ENCODE data around the gene HNRNPC. TPM values are rescaled to one million over a fixed set of nuclear protein-coding genes. Genes with fewer than 3 reads are reported as not detected.
A peak's percentile ranks its signal among the peaks of the same experiment; 100 is the strongest.

The HNRNPC gene
- total RNA-seq, result 582 TPM
- 100 to 1,000 TPM; 752 to 840 (median 794) TPM for polyA plus RNA-seq

GRCh38 chr14:21269252-21270046, at the start of gene HNRNPC:
HNRNPC (minus strand) TSS chr14:21269442; CDS start chr14:21234193, 35,249 bp downstream.
- Histone ChIP-seq H3K27ac (ENCODE audit: insufficient read depth, low read length, poor library complexity, severe bottlenecking) (peak within 1 kb of the TSS; percentile 98), H3K27me3 (ENCODE audit: control insufficient read depth, insufficient read depth, low read length) (no peaks in the 10 kb centered on the region), H3K4me1 (ENCODE audit: control insufficient read depth, insufficient read depth, low read length, poor library complexity, severe bottlenecking) (peaks cover 42% of the 10 kb centered on the region), H3K36me3 (ENCODE audit: control insufficient read depth, insufficient read depth, low read length) (peaks cover 27% of the 10 kb centered on the region), H3K4me3 (ENCODE audit: low read depth, low read length) (peak within 1 kb of the TSS; percentile 98), H3K9me3 (ENCODE audit: control insufficient read depth in 2 of 2, low read length in 2 of 2) (no peaks in the 10 kb centered on the region)
- Mint-ChIP-seq H3K9me3 (peaks cover 0 to 3% (median 0%) of the 10 kb centered on the region in 7 donors), H3K4me1 (peaks cover 15 to 46% (median 34%) of the 10 kb centered on the region in 4 donors), H3K27me3 (peaks cover 8% of the 10 kb centered on the region), H3K27ac (peak within 1 kb of the TSS; percentile 99 to 100 (median 100)), H3K4me3 (peak within 1 kb of the TSS; percentile 95 to 100 (median 98)), H3K36me3 (peaks cover 30% of the 10 kb centered on the region)
- ATAC-seq (ENCODE audit: low read depth in 2 of 2), result peak; percentile 90 to 93
- peak; percentile 100 for DNase-seq

DNA sequence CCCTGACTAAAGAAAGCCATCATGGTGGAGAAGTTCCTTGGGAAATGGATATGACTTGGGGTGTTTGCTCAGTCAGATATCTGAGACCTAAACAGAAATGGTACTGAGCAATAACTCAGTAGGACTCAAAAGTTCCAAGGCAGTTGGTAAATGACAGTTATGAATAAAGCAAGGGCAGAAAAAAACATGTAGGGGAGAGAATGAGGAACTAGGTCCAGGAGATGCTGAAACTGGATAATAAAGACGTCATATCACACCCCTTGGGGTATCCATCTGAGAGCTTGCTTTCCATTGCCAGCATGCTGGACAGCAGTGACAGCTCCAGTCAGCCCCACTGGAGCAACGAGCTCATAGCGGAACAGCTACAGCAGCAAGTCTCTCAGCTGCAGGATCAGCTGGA, 48.2 kb upstream of the HNRNPC start:
- no peaks in the 10 kb centered on the region for H3K36me3 ChIP-seq (ENCODE audit: control insufficient read depth, insufficient read depth, low read length)
- no peak overlapping the region for H3K27ac ChIP-seq (ENCODE audit: insufficient read depth, low read length, poor library complexity, severe bottlenecking)
- H3K4me1 Mint-ChIP-seq, result peaks cover 0 to 9% (median 5%) of the 10 kb centered on the region in 4 donors
- no peak overlapping the region for H3K27ac Mint-ChIP-seq
- DNase-seq (no peak), ATAC-seq (ENCODE audit: low read depth in 2 of 2) (no peak)
- no peak overlapping the region for H3K4me3 ChIP-seq (ENCODE audit: low read depth, low read length)
- H3K9me3 ChIP-seq (ENCODE audit: control insufficient read depth in 2 of 2, low read length in 2 of 2), result no peaks in the 10 kb centered on the region
- peaks cover 49% of the 10 kb centered on the region for H3K27me3 Mint-ChIP-seq
- H3K4me1 ChIP-seq (ENCODE audit: control insufficient read depth, insufficient read depth, low read length, poor library complexity, severe bottlenecking), result no peaks in the 10 kb centered on the region
- peaks cover 4% of the 10 kb centered on the region for H3K27me3 ChIP-seq (ENCODE audit: control insufficient read depth, insufficient read depth, low read length)
- no peak overlapping the region for H3K4me3 Mint-ChIP-seq
- no peaks in the 10 kb centered on the region for H3K9me3 Mint-ChIP-seq
- no peaks in the 10 kb centered on the region for H3K36me3 Mint-ChIP-seq

DNA sequence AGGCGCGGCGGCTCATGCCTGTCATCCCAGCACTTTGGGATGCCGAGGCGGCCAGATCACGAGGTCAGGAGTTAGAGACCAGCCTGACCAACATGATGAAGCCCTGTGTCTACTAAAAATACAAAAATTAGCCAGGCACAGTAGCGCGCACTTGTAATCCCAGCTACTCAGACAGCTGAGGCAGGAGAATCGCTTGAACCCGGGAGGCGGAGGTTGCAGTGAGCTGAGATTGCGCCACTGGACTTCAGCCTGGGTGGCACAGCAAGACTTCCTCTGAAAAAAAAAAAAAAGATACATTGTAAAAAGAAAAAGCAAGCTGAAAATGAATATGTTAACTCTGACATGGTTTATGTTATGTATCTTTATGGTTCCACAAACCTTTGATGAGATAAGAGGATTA, 44.3 kb upstream of the HNRNPC start:
- H3K27ac ChIP-seq (ENCODE audit: insufficient read depth, low read length, poor library complexity, severe bottlenecking), result no peak overlapping the region
- no peak overlapping the region for H3K4me3 Mint-ChIP-seq
- no peaks in the 10 kb centered on the region for H3K36me3 ChIP-seq (ENCODE audit: control insufficient read depth, insufficient read depth, low read length)
- DNase-seq (no peak), ATAC-seq (ENCODE audit: low read depth in 2 of 2) (no peak)
- no peak overlapping the region for H3K27ac Mint-ChIP-seq
- H3K27me3 Mint-ChIP-seq, result peaks cover 37% of the 10 kb centered on the region
- peaks cover 3% of the 10 kb centered on the region for H3K27me3 ChIP-seq (ENCODE audit: control insufficient read depth, insufficient read depth, low read length)
- peaks cover 12% of the 10 kb centered on the region for H3K4me1 ChIP-seq (ENCODE audit: control insufficient read depth, insufficient read depth, low read length, poor library complexity, severe bottlenecking)
- H3K36me3 Mint-ChIP-seq, result no peaks in the 10 kb centered on the region
- no peaks in the 10 kb centered on the region for H3K9me3 Mint-ChIP-seq
- H3K4me3 ChIP-seq (ENCODE audit: low read depth, low read length), result no peak overlapping the region
- H3K4me1 Mint-ChIP-seq, result peaks cover 5 to 15% (median 10%) of the 10 kb centered on the region in 4 donors
- no peaks in the 10 kb centered on the region for H3K9me3 ChIP-seq (ENCODE audit: control insufficient read depth in 2 of 2, low read length in 2 of 2)

- Mint-ChIP-seq H3K27ac (no peak overlapping the region), H3K27me3 (peaks cover 21% of the 10 kb centered on the region), H3K4me3 (no peak overlapping the region), H3K9me3 (no peaks in the 10 kb centered on the region), H3K36me3 (no peaks in the 10 kb centered on the region), H3K4me1 (peaks cover 12 to 22% (median 18%) of the 10 kb centered on the region in 4 donors)
- Histone ChIP-seq H3K36me3 (ENCODE audit: control insufficient read depth, insufficient read depth, low read length) (no peaks in the 10 kb centered on the region), H3K9me3 (ENCODE audit: control insufficient read depth in 2 of 2, low read length in 2 of 2) (no peaks in the 10 kb centered on the region), H3K4me3 (ENCODE audit: low read depth, low read length) (no peak overlapping the region), H3K27ac (ENCODE audit: insufficient read depth, low read length, poor library complexity, severe bottlenecking) (no peak overlapping the region), H3K4me1 (ENCODE audit: control insufficient read depth, insufficient read depth, low read length, poor library complexity, severe bottlenecking) (peaks cover 16% of the 10 kb centered on the region), H3K27me3 (ENCODE audit: control insufficient read depth, insufficient read depth, low read length) (no peaks in the 10 kb centered on the region)
- DNase-seq, result no peak
- no peak for ATAC-seq (ENCODE audit: low read depth in 2 of 2)
Measured at GRCh38 chr14:21311614-21312013, 42.4 kb upstream of the HNRNPC start.

GRCh38 chr14:21309956-21310355, 40.7 kb upstream of the HNRNPC start:
- Mint-ChIP-seq H3K27ac (no peak overlapping the region), H3K36me3 (no peaks in the 10 kb centered on the region)

GRCh38 chr14:21309238-21309636, 40.0 kb upstream of the HNRNPC start:
- peak overlapping the region; percentile 56 for H3K27ac ChIP-seq (ENCODE audit: insufficient read depth, low read length, poor library complexity, severe bottlenecking)
- Mint-ChIP-seq H3K36me3 (no peaks in the 10 kb centered on the region), H3K9me3 (peaks cover 0 to 1% (median 0%) of the 10 kb centered on the region in 7 donors)

More at GRCh38 chr14:21309956-21310355, 40.7 kb upstream of the HNRNPC start:
- no peaks in the 10 kb centered on the region for H3K27me3 ChIP-seq (ENCODE audit: control insufficient read depth, insufficient read depth, low read length)
- Mint-ChIP-seq H3K9me3 (peaks cover 0 to 1% (median 0%) of the 10 kb centered on the region in 7 donors), H3K4me3 (no peak overlapping the region), H3K27me3 (peaks cover 25% of the 10 kb centered on the region), H3K4me1 (peaks cover 12 to 22% (median 18%) of the 10 kb centered on the region in 4 donors)
- peaks cover 16% of the 10 kb centered on the region for H3K4me1 ChIP-seq (ENCODE audit: control insufficient read depth, insufficient read depth, low read length, poor library complexity, severe bottlenecking)
- no peaks in the 10 kb centered on the region for H3K9me3 ChIP-seq (ENCODE audit: control insufficient read depth in 2 of 2, low read length in 2 of 2)
- ATAC-seq (ENCODE audit: low read depth in 2 of 2) (no peak), DNase-seq (no peak)
- H3K4me3 ChIP-seq (ENCODE audit: low read depth, low read length), result no peak overlapping the region
- no peaks in the 10 kb centered on the region for H3K36me3 ChIP-seq (ENCODE audit: control insufficient read depth, insufficient read depth, low read length)
- H3K27ac ChIP-seq (ENCODE audit: insufficient read depth, low read length, poor library complexity, severe bottlenecking), result no peak overlapping the region

DNA sequence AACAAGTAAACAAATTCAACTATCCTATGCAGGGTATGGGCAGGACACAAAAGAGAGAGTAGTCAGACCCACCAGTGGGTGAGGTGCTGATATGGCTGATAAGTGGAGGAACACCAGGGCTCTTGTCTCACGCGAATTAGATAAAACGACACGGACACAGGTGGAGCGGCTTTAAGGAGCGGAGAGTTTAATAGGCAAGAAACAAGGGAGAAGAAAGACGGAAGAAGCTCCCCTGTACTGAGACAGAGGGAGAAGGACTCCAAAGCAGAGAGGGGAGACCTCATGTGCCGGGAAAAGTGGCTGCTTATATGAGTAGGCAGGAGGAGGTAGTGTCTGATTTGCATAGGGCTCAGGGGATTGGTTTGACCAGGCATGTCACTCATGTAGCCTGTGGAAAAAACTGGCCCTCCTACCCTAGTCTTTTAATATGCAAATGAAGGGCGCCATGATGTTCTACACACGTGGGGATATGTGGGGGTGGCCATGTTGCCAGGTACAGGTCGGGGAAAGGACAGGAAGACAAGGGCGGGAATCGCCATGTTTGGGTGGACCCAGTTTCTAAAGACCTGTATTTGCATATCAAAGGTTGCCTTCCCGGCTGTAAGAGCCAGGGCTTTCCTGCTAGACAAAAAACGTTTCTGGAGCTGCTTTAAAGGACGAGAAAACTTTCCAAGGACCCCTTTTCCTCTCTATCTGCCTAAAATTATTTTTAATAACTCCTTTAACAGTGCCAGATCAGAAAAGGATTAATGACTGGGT, 39.4 kb upstream of the HNRNPC start:
- Mint-ChIP-seq H3K9me3 (peaks cover 0 to 1% (median 0%) of the 10 kb centered on the region in 7 donors), H3K36me3 (no peaks in the 10 kb centered on the region), H3K27me3 (peaks cover 30% of the 10 kb centered on the region), H3K27ac (peak overlapping the region; percentile 91 to 99 (median 91)), H3K4me3 (peak overlapping the region; percentile 60 to 87 (median 84)), H3K4me1 (peaks cover 12 to 22% (median 18%) of the 10 kb centered on the region in 4 donors)
- peak overlapping the region; percentile 77 for H3K4me3 ChIP-seq (ENCODE audit: low read depth, low read length)
- ATAC-seq (ENCODE audit: low read depth in 2 of 2), result peak; percentile 82 to 88
- no peaks in the 10 kb centered on the region for H3K9me3 ChIP-seq (ENCODE audit: control insufficient read depth in 2 of 2, low read length in 2 of 2)
- no peaks in the 10 kb centered on the region for H3K36me3 ChIP-seq (ENCODE audit: control insufficient read depth, insufficient read depth, low read length)
- H3K4me1 ChIP-seq (ENCODE audit: control insufficient read depth, insufficient read depth, low read length, poor library complexity, severe bottlenecking), result peaks cover 16% of the 10 kb centered on the region
- H3K27me3 ChIP-seq (ENCODE audit: control insufficient read depth, insufficient read depth, low read length), result no peaks in the 10 kb centered on the region
- peak; percentile 67 to 95 (median 78) for DNase-seq
- H3K27ac ChIP-seq (ENCODE audit: insufficient read depth, low read length, poor library complexity, severe bottlenecking), result peak overlapping the region; percentile 56

More at GRCh38 chr14:21309238-21309636, 40.0 kb upstream of the HNRNPC start:
- DNase-seq, result no peak
- Histone ChIP-seq H3K27me3 (ENCODE audit: control insufficient read depth, insufficient read depth, low read length) (no peaks in the 10 kb centered on the region), H3K4me3 (ENCODE audit: low read depth, low read length) (peak overlapping the region; percentile 77), H3K9me3 (ENCODE audit: control insufficient read depth in 2 of 2, low read length in 2 of 2) (no peaks in the 10 kb centered on the region), H3K4me1 (ENCODE audit: control insufficient read depth, insufficient read depth, low read length, poor library complexity, severe bottlenecking) (peaks cover 16% of the 10 kb centered on the region), H3K36me3 (ENCODE audit: control insufficient read depth, insufficient read depth, low read length) (no peaks in the 10 kb centered on the region)
- H3K27me3 Mint-ChIP-seq, result peaks cover 28% of the 10 kb centered on the region
- H3K4me1 Mint-ChIP-seq, result peaks cover 12 to 22% (median 18%) of the 10 kb centered on the region in 4 donors
- peak overlapping the region; percentile 60 to 87 (median 84) for H3K4me3 Mint-ChIP-seq
- ATAC-seq (ENCODE audit: low read depth in 2 of 2), result no peak
- peak overlapping the region; percentile 91 to 99 (median 91) for H3K27ac Mint-ChIP-seq

Data from CD4-positive, CD25-positive, alpha-beta regulatory T cell (primary cell).